ENCODE results near the gene TMEM245.

Gene TMEM245

DNA sequence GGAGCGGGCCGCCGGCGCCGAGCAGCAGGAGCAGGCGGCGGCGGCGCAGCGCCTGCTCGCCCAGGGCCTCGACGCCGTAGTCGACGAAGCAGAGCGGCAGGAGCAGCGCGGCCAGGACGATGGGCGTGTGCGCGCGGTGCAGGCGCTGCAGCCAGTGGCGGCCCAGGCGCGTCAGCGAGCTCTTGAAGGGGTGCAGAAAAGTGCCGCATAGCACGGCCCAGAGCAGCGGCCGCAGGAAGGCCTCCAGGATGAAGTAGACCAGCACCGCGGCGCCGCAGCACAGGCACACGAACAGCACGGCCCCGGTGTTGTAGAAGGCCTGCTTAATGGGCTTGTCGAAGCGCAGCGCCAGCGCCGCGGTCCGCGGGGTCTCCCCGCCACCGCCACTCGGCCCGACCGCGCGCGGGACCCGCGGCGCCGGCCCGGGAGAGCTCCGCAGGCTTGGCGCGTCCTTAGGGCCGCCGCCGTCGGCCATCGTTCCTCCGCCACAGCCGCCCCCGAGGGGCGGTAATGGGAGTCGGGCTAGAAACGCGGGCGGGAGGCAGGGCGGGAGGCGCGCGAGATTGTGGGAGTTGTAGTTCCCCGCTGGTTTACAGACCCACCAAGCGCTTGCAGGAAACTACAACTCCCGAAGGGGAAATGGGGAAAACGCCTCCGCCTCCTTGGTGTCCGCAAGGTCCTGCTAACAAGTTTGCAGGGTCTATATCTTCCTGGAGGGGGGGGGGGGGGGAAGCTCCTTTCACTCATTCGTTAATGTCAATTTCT, at the start of gene TMEM245:
TSS of gene TMEM245 (minus strand) at position 509 of the 765 bp plus-strand sequence. CDS start at position 475, 34 bp downstream.
- peak; percentile 87 for DNase-seq (ENCODE audit: low read depth)

DNA sequence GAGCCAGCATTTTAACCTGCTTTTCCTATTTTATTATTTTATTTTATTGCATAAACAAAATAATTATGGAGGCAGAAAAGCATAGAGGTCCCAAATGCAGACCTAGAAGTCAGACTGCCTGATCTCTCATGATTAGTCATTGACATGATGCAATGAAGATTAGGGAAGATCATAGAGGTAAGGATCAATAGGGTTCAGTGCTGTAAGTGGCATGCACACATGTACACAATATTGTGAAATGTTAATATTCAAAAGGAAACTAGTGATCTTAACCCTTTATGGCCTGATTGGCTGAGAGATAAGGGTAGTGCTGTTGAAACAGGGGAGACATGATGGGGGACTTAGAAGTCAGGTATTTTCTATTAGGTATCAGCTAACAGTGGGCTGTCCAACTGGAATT, 48.4 kb upstream of the TMEM245 start:
- no peak for DNase-seq (ENCODE audit: low read depth)

GRCh38 chr9:109167716-109168115, 48.0 kb upstream of the TMEM245 start:
- no peak for DNase-seq (ENCODE audit: low read depth)

DNA sequence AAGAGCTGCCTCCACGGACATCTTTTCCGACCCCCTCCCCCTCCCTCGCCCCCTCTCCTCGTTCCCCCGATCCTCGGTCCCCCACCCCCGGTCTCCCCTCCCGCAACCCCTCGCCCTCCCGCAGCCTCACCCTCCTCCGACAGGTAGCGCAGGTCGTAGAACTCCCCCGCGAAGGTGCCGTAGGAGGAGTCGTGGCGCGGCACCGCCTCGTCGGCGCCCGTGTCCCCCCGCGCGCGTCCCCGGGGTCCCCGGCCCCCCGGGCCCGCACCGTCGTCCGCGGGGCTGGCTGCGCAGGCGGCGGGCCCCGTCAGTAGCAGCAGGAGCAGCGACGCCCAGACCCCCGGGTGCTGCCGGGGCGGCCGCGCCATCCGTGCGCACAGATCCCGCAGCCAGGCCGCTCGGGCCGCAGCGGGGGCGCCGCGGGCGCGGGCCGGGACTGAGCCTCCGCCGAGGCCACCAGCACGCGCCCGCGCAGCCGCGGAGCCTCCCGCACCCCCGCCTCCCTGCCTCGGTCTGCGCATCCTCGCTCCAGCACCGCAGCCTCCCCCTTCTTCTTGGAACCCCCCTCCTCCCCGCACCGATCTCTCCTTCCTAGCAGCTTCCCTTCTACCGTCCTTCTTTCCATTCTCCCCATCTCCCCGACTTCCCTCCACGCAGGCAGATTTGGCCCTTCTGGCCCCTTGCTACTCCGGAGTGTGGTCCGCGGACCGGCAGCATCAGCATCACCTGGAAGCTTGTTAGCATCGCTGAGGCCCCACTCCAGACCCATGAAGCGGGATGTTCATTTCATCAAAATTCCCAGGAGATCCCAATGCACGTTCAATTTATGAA, 47.2 kb upstream of the TMEM245 start, which contains the start of gene FRRS1L:
TSS of gene FRRS1L (minus strand) at position 479 of the 831 bp plus-strand sequence. CDS start at position 368, 111 bp downstream.
- no peak for DNase-seq (ENCODE audit: low read depth)

DNA sequence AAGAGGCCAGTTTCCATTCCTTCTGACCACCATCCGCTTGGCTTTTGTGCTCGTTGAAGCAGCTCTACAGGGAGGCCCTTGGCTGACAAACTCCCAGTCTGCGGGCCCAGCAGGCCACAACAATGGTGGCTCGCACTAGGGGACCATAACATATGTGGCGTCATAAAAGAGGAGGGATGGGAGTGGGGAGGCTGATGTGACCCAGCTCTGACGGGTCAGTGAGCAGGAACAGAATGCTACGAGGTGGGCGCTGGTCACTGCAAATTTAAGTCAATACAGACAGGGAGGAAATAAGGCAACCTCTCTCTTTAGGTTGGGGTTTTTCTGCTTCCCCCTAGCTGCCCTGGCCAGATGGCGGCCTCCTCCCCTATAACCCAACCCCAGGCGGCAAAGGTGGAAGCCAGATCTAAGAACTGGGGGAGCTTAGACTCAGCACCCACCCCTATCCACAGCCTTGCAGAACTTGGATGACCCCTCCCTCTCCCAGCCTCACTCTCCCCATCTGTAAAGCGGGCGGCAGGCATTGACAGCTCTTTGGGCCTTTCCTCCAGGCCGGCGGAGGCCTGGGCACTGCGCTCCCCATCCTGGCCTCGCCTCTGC, 46.5 kb upstream of the TMEM245 start:
- no peak for DNase-seq (ENCODE audit: low read depth)

DNA sequence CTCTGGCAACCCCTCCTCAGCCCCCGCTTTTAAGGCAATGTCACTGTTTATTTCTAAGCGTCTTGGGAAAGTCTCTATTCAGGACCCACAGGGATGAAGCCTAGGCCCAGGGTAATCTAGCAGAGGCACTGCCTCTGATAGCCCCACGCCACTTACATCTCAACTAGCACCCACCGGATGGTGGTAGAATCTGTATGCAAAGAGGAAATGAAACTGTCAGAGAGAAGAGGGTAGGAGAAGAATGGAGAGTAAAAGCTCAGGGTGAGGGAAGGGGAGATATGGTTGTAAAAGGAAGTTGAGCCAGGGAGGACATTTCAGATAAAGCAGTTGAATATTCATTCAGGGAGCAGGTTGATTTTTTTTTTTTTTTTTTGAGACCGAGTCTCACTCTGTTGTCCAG, 44.3 kb upstream of the TMEM245 start:
- DNase-seq (ENCODE audit: low read depth): no peak

- DNase-seq (ENCODE audit: low read depth): no peak
Observed at GRCh38 chr9:109163194-109163593, 43.4 kb upstream of the TMEM245 start.

DNA sequence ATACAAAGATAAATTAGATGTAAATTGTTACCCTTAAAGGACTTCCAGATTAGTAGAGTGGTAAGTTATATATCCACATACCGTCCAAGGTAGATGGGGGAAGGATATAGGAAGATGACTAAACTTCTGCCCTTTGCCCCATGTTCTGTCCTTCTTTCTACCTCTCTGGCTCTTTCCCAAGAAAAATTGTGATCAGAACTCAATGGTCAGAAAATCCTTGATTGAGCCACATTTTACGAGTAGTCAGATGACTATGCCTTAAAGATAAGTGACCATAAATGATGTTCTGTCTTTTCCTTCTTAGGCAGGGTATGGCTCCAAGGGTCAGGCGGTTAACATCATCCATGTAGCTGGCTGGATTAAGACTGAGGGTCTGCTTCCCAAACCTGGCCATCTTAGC, 42.9 kb upstream of the TMEM245 start:
- DNase-seq (ENCODE audit: low read depth): no peak

- DNase-seq (ENCODE audit: low read depth): no peak
Observed at GRCh38 chr9:109161471-109161870, 41.7 kb upstream of the TMEM245 start.

GRCh38 chr9:109159583-109159982, 39.8 kb upstream of the TMEM245 start:
- no peak for DNase-seq (ENCODE audit: low read depth)

- DNase-seq (ENCODE audit: low read depth): no peak
Observed at GRCh38 chr9:109158651-109159050, 38.9 kb upstream of the TMEM245 start.

GRCh38 chr9:109156708-109157107, 37.0 kb upstream of the TMEM245 start:
- DNase-seq (ENCODE audit: low read depth): no peak

GRCh38 chr9:109150925-109151545, 31.3 kb upstream of the TMEM245 start:
- DNase-seq (ENCODE audit: low read depth): no peak

DNA sequence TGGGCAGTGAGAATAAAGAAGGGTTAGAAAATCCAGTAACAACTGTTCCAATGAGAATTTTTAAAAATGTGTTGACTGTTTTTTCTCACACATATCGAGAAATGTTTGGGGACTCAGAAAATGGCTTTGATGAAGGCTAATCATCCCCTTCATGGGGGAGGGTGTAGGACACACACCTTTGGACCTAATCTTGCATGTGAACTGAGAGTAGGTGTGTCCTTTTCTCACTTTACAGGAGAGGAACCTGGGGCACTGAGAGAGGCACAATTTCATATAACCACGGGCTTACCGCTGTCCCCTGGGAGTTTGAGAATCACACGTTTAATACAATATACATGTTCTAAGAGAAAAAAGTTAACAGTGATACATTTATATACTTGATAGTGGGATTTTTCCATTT, 30.0 kb upstream of the TMEM245 start:
- DNase-seq (ENCODE audit: low read depth): no peak

DNA sequence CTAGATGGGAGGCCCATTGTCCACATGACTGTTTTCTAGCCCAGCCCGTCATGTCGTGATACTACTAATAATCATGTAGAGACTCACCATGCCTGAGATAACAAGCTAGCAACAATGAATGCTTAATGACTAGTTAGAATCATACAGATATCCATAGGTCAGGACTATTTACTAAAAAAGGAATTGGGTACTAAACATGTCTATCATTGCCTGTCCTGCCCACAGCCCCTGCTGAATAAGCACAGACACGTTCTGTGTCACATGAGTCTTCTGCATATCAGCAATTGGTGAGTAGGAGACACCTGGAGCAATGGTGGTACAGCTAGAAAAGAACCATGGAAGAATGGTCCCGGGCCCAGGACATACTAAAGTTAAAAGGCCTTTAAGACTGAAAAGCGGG, 29.3 kb upstream of the TMEM245 start:
- no peak for DNase-seq (ENCODE audit: low read depth)

DNA sequence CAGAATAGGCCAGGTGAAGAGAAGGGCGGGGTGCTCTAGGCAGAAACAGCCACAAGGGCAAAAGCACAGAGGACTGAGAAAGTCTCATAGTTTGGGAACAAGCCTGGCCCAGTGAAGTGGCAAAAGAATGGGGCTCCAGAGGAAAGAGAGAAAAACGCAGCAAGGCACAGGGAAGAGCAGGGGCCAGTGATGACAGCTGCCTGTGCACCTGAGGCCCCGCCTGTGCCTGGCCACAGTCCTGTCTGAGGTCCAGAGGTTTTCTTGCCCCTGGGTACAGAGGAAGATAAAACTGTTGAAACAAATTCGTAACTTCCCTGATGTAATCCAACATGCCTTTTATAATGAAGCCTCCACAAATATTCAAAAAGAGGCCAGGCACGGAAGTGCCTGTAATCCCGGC, 25.3 kb upstream of the TMEM245 start:
- no peak for DNase-seq (ENCODE audit: low read depth)

- DNase-seq (ENCODE audit: low read depth): no peak
Observed at GRCh38 chr9:109143881-109144562, 24.3 kb upstream of the TMEM245 start.

DNA sequence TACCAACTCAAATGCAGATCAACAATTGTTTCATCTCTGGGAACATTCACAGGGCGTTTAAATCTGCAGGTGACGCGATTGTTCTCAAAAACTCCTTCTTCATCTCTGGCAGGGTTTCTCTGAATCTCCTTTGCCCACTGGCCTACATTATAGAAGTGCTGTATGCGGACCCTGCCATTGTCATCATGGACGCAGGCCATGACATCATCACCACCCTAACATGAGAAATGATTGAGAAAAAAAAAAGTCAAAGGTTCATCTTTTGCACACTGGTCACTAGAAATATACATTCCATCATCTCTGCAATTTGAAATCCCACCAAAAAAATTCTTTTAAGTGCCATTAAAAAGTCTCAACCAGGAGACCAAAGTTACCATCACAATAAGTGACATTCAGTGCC, 21.6 kb upstream of the TMEM245 start:
- DNase-seq (ENCODE audit: low read depth): no peak

DNA sequence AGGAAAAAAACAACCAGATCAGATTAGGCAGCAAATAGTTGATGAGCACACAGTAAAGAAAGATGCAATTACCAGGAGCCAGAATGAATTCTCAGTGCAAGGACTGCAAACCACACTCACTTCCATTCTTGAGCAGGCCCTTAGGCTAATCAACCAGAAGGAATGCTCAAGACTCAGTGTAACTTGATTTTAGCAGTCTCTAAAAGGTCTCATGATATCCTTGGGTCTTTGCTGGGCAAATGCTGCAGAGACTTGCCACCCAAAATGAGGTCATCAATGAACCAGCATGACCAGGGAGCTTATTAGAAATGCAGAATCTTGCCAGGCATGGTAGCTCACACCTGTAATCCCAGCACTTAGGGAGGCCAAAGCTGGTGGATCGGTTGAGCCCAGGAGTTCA, 20.1 kb upstream of the TMEM245 start:
- DNase-seq (ENCODE audit: low read depth): no peak

DNA sequence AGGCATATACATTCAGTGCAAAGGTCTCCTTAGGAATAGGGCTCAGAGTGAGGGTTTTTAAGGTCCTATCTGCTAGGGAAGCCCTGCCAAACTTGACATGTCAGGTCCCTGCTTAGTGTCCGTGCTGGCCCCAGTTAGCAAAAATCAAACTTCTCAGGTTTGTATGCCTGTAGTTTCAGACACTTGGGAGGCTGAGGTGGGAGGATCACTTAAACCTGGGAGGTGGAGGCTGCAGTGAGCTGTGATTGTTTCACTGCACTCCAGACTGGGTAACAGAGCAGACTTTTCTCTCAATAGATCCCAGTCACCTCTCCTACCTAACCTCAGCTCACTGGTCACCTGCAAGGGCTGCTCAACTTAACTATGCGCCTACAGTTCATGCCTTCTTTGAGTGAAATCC, 18.7 kb upstream of the TMEM245 start:
- DNase-seq (ENCODE audit: low read depth): no peak

DNA sequence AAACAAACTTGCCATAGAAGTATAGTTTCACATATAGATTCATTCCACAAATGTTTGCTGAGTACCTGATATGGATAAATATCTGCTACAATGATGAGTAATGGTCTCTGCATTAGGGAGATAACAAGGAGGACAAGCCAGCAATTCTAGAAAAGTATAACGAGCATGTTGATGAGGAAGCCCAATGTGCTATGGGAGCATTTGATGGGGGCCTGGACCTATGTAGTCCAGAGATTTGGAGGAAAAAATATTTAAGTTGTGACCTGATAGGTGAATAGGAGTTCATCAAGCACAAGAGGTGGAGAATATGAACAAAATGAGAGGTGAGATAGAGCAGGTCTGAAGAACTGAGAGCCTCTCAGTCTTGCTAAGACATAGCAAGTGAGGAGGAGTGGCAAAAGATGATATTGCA, 14.4 kb upstream of the TMEM245 start:
- DNase-seq (ENCODE audit: low read depth): no peak

GRCh38 chr9:109133533-109133932, 13.8 kb upstream of the TMEM245 start:
- no peak for DNase-seq (ENCODE audit: low read depth)
